Skin epidermis (tissue), 12 donors: ENCODE results near the gene MS4A8.
"Not testable (repeated sequence)": the region's sequence is repeated elsewhere in the genome, so short reads cannot be mapped to it uniquely, and the experiment has no call there.

ENCODE experiments used
- H3K27ac ChIP-seq, 21 experiments: fragments of 200-600 bp; sonication (generic) in 11 of 21; one replicate each; pipeline ENCODE4 v1.5.0; 2020; ENCODE audit warnings: mild to moderate bottlenecking in 3 of 21, inconsistent platforms in 2 of 21, moderate library complexity in 2 of 21
- H3K4me3 ChIP-seq, 7 experiments: fragments of 200-600 bp; sonication (generic) in 2 of 7; one replicate each; pipeline ENCODE4 v1.5.0; 2020; ENCODE audit warnings: inconsistent platforms in 2 of 7, mild to moderate bottlenecking in 2 of 7, moderate library complexity in 1 of 7

Gene MS4A8

GRCh38 chr11:60699284-60699691 is at the start of gene MS4A8:
Gene MS4A8, plus strand, starts transcription at chr11:60699612. Its CDS starts 1,249 bp downstream, at chr11:60700861.
- H3K4me3 ChIP-seq, result no peak within 1 kb of the TSS
- H3K27ac ChIP-seq, result no peak within 1 kb of the TSS

GRCh38 chr11:60657888-60658287 is 41.5 kb upstream of the MS4A8 start:
- Histone ChIP-seq H3K4me3 (no peak overlapping the region), H3K27ac (no peak overlapping the region)

GRCh38 chr11:60658409-60658808 is 41.0 kb upstream of the MS4A8 start:
- H3K4me3 ChIP-seq, result no peak overlapping the region
- no peak overlapping the region for H3K27ac ChIP-seq

- Histone ChIP-seq H3K4me3 (no peak overlapping the region), H3K27ac (no peak overlapping the region)
Measured at GRCh38 chr11:60672255-60672654, 27.2 kb upstream of the MS4A8 start.

- H3K4me3 ChIP-seq, H3K27ac ChIP-seq: not testable (repeated sequence)
Measured at GRCh38 chr11:60678231-60678630, 21.2 kb upstream of the MS4A8 start.

- no peak overlapping the region for H3K27ac ChIP-seq
- no peak overlapping the region for H3K4me3 ChIP-seq
Measured at GRCh38 chr11:60679879-60680278, 19.5 kb upstream of the MS4A8 start.

- no peak overlapping the region for H3K4me3 ChIP-seq
- no peak overlapping the region for H3K27ac ChIP-seq
Measured at GRCh38 chr11:60680455-60681119, 18.8 kb upstream of the MS4A8 start.

GRCh38 chr11:60684541-60684848 is 14.9 kb upstream of the MS4A8 start:
- H3K4me3 ChIP-seq, H3K27ac ChIP-seq: not testable (repeated sequence)

GRCh38 chr11:60691661-60692060 is 7.8 kb upstream of the MS4A8 start:
- H3K4me3 ChIP-seq, result no peak overlapping the region
- H3K27ac ChIP-seq, result no peak overlapping the region

- no peak overlapping the region for H3K27ac ChIP-seq
Measured at GRCh38 chr11:60699936-60700335, 524 bp downstream of the MS4A8 start.

GRCh38 chr11:60700689-60701468 is 1.5 kb downstream of the MS4A8 start:
- Histone ChIP-seq H3K27ac (no peak overlapping the region), H3K4me3 (no peak overlapping the region)

More at GRCh38 chr11:60699936-60700335, 524 bp downstream of the MS4A8 start:
- H3K4me3 ChIP-seq, result no peak overlapping the region

- H3K4me3 ChIP-seq, result no peak overlapping the region
- H3K27ac ChIP-seq, result no peak overlapping the region
Measured at GRCh38 chr11:60701469-60701818, 2.0 kb downstream of the MS4A8 start.

- no peak overlapping the region for H3K27ac ChIP-seq
- H3K4me3 ChIP-seq, result no peak overlapping the region
Measured at GRCh38 chr11:60703374-60703773, 4.0 kb downstream of the MS4A8 start.

- Histone ChIP-seq H3K4me3 (no peak overlapping the region), H3K27ac (no peak overlapping the region)
Measured at GRCh38 chr11:60705895-60706294, 6.5 kb downstream of the MS4A8 start.

- Histone ChIP-seq H3K27ac (no peak overlapping the region), H3K4me3 (no peak overlapping the region)
Measured at GRCh38 chr11:60706931-60707330, 7.5 kb downstream of the MS4A8 start.

GRCh38 chr11:60710482-60710881 is 11.1 kb downstream of the MS4A8 start:
- Histone ChIP-seq H3K4me3 (no peak overlapping the region), H3K27ac (no peak overlapping the region)

GRCh38 chr11:60711276-60711675 is 11.9 kb downstream of the MS4A8 start:
- Histone ChIP-seq H3K27ac (no peak overlapping the region), H3K4me3 (no peak overlapping the region)

GRCh38 chr11:60713423-60713822 is 14.0 kb downstream of the MS4A8 start:
- H3K4me3 ChIP-seq, H3K27ac ChIP-seq: not testable (repeated sequence)

- Histone ChIP-seq H3K27ac (no peak overlapping the region), H3K4me3 (no peak overlapping the region)
Measured at GRCh38 chr11:60717956-60718355, 18.5 kb downstream of the MS4A8 start.

- Histone ChIP-seq H3K4me3 (no peak overlapping the region), H3K27ac (no peak overlapping the region)
Measured at GRCh38 chr11:60718524-60719316, 19.3 kb downstream of the MS4A8 start.

- no peak overlapping the region for H3K4me3 ChIP-seq
- no peak overlapping the region for H3K27ac ChIP-seq
Measured at GRCh38 chr11:60719391-60719790, 20.0 kb downstream of the MS4A8 start.
